Measurements from ENCODE around the gene CCDC81. TPM values are rescaled to one million over a fixed set of nuclear protein-coding genes. Genes with fewer than 3 reads are reported as not detected.

Gene CCDC81
- total RNA-seq, 1 donor from 2014 or later = 0.25 TPM

DNA sequence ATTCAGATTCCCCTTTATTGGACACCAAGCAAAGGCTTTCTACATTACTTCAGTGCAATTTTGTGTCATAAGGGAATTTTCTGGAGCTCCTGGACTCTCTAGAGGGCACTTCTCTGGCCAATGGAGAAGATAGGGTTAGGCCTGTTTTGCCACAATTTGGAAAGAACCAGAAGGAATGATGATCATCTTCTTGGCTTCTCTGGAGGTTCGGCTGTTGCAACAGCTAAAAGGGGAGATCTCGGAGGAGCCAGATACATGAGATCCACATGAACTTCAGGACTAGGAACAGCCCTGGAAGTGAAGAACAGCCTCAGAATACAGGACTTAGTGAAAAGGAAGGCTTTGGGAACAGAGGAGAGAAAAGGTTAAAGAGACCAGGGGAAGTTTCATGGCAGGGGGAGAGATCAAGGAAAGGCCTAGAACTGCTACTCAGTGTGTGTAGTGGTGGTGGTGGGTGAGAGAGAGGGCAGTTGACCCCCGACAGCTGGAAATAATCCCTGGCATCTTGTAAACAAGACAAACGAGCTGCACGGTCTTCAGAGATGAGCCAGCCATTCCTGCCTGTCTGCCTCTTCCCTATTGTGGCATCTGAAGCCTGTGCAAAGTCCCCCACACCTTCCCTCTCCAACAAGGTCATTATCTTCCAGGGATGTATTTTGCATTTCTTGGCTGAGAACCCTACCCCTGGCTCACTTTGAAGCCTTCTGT, 83.8 kb downstream of the CCDC81 start:
- ATAC-seq = peak; percentile 8
- no peak for DNase-seq
- intact Hi-C loops (cut with micrococcal nuclease) = loop anchor here (10.0 kb wide), 1 partner anchor 156 kb away; no protein-coding TSS in a partner anchor

DNA sequence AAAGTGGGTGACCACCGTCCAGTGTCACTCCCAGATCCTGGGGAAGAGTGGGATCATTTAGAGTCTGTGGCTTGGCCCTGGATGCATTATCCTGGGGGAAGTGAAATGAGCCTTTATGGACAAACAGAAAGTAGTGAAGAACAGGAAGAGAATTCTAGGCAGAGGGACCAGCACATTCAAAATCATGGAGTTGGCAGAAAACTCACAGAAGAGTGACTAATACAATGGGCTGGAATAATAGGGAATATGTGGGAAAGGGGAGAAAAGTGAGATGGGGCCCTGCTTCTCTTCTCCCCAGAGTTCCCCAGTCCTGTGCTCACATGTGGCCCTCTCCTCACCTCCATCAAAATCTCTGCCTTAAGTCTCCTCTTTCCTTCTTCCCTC, 84.3 kb downstream of the CCDC81 start:
- ATAC-seq (no peak), DNase-seq (no peak)
- intact Hi-C loops (cut with micrococcal nuclease) = loop anchor here (10.0 kb wide), 1 partner anchor 156 kb away; no protein-coding TSS in a partner anchor

DNA sequence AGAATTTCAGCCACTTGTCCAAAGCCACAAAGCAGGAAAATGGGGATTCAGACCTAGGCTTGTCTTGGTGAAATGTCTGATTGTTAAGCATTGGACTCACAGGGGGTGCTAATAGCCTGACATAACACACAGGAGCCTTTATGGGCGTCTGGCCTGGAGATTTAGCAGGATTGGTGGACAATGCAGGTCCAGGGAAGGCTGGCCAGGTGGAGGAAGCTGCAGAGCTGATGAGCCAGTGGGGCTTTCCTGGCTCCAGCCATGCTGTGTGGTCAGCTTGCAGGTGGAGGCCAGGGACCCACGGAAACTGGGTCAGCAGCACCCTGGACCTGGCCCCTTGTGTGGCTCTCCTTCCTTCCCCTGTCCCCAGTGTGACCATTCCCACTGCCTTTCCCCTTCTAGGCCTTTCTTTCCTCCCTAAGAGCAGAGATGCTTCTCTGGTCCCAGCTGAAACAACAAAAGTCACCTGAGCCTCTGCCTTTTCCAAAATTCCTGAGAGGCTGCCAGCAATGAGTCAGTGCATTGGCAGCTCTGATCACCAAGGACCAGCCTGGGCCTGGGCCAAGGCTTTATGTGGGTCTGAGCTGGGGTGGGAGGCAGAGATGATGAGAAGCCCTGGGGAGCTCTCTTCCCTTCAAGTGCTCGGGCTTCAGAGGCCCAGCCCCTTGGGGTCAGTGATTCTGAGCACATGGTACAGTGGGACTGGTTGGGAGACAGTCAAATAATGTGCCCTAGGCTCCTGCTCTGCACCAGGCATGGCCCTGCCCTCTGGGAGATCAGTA, 85.2 kb downstream of the CCDC81 start:
- ATAC-seq (peak; percentile 65), DNase-seq (peak; percentile 77)
- intact Hi-C loops (cut with micrococcal nuclease) = loop anchor here (10.0 kb wide), 1 partner anchor 155 kb away; no protein-coding TSS in a partner anchor

DNA sequence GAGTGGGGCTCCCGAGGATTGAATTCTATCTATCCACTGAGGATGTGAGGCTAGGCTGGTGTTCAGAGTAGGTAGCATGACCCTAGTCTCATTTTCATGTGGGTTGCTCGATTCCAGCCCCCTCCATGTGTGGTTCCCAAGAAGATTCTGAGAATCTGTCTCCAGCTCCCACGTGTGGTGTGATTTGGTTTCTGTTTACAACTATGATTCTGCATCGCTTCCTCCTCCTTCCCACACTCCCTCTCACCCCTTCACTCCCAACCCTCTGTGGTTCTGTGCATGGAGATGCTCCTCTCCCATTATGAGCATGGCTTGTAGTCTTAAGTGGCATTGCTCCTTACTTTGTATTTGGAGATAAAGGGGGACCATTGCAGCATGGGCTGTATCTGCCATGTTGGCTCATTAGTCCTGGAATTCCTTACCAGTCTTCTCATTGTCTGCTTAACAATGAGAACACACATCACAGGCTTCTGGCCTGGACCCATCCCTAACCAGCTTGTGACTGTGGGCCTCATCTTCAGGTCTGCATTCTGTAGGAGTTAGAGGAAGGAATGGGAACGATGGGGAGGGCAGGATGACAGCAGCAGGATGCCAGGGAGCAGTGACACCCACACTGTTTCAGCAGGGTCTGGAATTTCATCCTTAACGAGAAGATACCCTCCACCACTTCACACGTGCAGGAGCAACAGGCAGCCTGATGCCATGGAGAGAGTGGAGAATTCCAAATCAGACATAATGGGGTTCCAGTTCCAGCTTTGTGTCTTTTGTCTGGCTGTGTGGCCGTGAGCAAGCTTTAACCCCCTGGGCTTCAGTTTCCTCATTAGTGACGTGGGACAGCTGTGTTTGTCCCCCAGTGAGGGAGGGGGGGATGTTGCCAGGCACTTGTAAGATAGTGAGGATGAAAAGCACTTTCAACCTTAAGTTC, 86.0 kb downstream of the CCDC81 start:
- DNase-seq (no peak), ATAC-seq (no peak)
- intact Hi-C loops (cut with micrococcal nuclease) = no loop called here

DNA sequence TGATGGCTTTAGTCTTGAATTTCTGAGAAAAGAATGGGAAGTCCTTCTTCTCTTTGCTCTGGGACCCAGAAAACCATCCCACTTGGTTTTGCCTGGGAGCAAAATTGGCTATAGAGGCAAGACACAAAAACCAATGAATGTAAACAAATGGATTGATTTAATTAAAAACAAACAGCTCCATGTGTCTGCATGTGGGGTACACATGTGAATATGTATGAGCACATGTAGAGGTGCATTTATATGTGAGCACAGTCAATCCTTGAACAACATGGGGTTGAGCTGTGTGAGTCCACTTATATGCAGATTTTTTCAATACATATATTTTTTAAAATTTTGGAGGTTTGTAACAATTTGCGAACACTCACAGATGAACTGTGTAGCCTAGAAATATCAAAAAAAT, 87.2 kb downstream of the CCDC81 start:
- intact Hi-C loops (cut with micrococcal nuclease) = no loop called here
- DNase-seq (no peak), ATAC-seq (no peak)

DNA sequence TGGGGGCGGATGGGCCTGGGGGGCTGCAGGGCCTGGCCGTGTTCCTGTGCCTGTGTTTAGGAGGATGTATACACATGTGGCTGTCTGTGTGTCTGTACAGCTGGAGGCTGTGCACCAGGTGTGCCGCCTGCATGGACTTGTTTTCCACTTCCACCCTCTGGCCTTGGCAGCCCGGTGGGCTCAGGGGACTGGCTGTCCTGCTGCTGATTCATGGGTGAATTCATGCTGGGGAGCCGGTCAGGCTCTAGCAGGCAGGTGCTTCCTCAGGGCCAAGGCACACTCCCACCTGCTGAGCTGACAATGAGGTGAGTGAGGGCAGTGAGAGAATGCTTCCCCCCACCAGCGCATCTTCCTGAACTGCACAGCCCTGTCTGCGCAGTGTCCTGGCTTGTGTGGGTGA, 88.4 kb downstream of the CCDC81 start:
- intact Hi-C loops (cut with micrococcal nuclease) = no loop called here
- DNase-seq (no peak), ATAC-seq (no peak)

DNA sequence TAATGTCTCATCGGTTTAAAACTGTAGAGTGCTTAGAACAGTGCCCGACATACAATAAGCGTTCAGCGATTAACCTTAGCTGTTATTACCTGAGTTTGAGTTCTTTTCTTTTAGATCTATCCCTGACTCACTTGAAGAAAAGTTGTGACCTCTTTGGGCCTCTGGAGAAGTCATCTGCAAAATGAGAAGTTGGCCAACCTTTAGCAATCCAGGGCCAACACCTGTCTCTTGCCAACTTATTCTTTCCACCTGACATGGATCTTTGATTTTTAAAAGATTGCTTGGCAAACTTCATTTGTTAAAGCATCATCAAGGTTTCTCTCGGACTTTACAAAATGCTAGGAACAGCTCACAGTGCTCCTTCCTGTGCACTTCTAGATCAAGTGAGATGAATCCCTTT, 89.3 kb downstream of the CCDC81 start:
- ATAC-seq = no peak
- no peak for DNase-seq
- intact Hi-C loops (cut with micrococcal nuclease) = no loop called here

DNA sequence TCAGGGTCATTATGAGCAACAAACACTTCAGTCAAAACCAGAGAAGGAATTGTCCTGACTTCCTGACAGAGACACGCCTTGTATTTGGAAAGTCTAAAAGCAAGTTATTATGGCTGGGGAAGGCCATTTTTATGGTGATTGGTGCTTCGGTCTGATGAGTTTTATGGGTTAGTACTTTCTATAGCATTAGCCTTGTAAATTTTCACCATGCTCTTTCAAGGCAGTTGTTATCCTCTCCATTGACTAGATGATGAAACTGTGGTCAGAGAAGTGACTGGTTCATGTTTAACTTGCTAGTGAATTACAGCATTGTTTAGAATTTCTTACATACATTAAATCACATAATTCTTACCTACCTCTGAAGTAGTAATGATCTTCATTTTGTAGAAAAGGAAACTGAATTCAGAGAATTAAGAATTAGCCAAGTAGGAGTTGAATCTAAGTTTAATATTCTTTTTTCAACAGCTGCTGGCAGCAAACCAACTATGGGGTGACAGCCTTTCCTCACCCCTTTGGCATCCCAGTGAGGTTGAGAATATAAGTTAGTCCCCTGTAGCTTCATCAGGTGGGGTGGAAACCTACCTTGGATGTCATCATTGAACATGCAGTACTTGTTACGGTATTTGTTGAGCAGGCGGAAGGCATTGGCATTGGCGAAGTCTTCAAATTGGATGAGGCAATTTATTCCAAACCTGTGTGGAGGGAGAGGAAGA, 90.0 kb downstream of the CCDC81 start:
- ATAC-seq (no peak), DNase-seq (no peak)
- intact Hi-C loops (cut with micrococcal nuclease) = no loop called here

DNA sequence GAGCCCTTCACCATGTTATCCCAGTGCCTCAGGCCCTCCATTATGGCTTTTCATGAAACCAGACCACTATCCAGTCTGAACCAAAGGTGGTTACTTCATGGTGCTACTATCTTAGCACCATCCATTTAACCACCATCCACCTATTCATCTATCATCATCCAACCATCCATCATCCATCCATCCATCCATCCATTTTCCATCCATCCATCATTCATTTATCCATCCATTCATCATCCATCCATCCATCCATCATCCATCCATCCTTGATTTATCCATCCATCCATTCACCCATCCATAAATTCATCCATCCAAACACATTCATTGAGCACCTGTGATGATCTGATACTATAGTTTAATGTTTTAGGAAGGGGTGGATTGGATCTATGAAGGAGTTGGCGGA, 93.5 kb downstream of the CCDC81 start:
- intact Hi-C loops (cut with micrococcal nuclease) = no loop called here
- ATAC-seq (no peak), DNase-seq (no peak)

DNA sequence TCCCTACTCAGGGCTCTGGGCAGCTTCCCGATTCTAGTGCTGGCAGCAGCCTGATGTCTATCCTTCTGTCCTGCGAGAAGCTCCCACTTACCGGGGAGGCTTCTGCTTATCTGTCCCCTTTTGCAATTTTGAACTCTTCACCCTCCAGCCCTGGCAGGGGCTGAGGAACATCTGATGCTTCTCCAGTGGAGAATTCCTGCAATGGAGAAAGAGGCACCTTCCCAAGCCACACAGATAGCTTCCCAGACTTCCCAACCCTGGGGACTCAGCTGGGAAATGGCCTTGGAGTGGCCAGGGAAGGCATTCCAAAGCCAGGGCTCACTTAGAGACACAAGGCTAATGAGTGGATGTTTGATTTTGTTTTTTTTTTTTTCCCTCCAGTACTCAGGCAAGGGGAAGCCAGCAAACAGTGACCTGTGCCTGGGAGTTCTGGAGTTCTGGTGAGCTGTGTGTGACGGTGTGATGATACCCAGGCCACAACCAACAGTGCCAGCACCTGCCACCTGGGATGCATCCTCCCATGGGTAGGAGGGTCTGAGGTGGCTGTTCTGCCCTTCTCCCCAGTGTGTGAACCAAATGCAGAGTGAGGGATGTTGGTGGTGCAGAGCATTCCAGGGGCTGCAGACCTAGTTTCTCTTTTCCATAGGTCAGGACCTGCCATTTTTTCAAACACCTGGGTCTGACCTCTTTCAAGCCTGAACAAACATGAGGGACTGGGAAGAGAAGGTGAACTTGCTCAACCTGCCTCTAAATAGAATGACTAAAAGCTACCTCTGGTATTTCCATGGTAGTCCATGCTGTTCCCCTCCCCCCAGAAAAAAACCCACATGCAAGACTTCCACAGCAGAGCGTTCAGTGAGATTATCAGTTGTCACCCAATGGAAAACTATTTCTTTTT, 95.1 kb downstream of the CCDC81 start:
- intact Hi-C loops (cut with micrococcal nuclease) = no loop called here
- DNase-seq = peak; percentile 40
- ATAC-seq = peak; percentile 70

Other genes starting within 250 kb of the CCDC81 start
- gene EED, start 130.1 kb upstream of the CCDC81 start, total RNA-seq = 14.5 TPM
- 54.1 TPM for gene HIKESHI, start 72.6 kb upstream of the CCDC81 start, total RNA-seq

Measured in left ventricle myocardium superior (tissue), 1 donor.